ENCODE results near the gene VPS13D. TPM values are rescaled to one million over a fixed set of nuclear protein-coding genes. Genes with fewer than 3 reads are reported as not detected.

The VPS13D gene
- total and polyA plus RNA-seq, 4 donors: 10.2 to 68.3 (median 12.6) TPM

DNA sequence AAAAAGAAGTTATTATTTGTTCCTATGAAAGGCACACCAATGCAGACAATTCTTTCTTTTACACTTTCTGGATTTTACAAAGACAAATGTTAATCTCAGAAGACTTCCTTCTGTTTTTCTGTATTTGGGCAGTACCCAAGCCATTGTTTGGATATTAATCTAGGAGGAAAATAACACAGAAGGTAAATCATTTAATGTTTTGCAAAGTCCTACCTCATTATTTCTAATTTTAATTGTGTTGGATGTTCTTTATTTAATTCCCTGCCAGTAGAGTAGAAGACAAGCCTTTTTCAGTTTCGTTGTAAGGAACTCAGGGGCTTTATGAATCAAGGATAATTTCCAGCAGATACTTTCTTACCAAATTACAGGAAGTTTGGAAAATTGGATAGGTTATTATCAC lies 118.3 kb downstream of the VPS13D start:
- 89% methylated on average over 1 of the region's 1 CpG for WGBS
- Histone ChIP-seq H3K27ac (ENCODE audit: low read depth in 1 of 2, low read length in 2 of 2) (no peak overlapping the region), H3K4me1 (ENCODE audit: control insufficient read depth in 4 of 4, insufficient read depth in 4 of 4, low read length in 3 of 4) (peaks cover 2 to 24% (median 12%) of the 10 kb centered on the region in 4 donors), H3K9ac (ENCODE audit: low read depth in 1 of 2, low read length in 2 of 2) (no peak overlapping the region), H3K9me3 (ENCODE audit: control insufficient read depth in 4 of 4, low read length in 3 of 4) (no peaks in the 10 kb centered on the region), H3K36me3 (ENCODE audit: control insufficient read depth in 4 of 4, insufficient read depth in 3 of 4, low read depth in 1 of 4, low read length in 3 of 4) (peaks cover 5 to 27% (median 18%) of the 10 kb centered on the region in 4 donors), H3K27me3 (ENCODE audit: control insufficient read depth in 4 of 4, insufficient read depth in 4 of 4, low read length in 3 of 4) (no peaks in the 10 kb centered on the region), H3K4me3 (ENCODE audit: low read depth in 1 of 3, low read length in 3 of 3) (no peak overlapping the region)
- DNase-seq (ENCODE audit: low spot score): no peak
- TF ChIP-seq HNF4G (IDR thresholded peaks at IDR 0.05) (no peak), RAD21 (IDR thresholded peaks at IDR 0.05) (no peak), NR2F2 (IDR thresholded peaks at IDR 0.05) (no peak), SP1 (IDR thresholded peaks at IDR 0.05) (no peak), RXRA (IDR thresholded peaks at IDR 0.05) (no peak), TAF1 (conservative IDR thresholded peaks at IDR 0.05) (no peak), FOXA1 (IDR thresholded peaks at IDR 0.05) (no peak), FOXA2 (IDR thresholded peaks at IDR 0.05) (no peak), HNF4A (conservative IDR thresholded peaks at IDR 0.05) (no peak)
- TF ChIP-seq, protein P1, sequence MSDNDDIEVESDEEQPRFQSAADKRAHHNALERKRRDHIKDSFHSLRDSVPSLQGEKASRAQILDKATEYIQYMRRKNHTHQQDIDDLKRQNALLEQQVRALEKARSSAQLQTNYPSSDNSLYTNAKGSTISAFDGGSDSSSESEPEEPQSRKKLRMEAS (IDR thresholded peaks at IDR 0.05): no peak
- TF ChIP-seq, protein P2, sequence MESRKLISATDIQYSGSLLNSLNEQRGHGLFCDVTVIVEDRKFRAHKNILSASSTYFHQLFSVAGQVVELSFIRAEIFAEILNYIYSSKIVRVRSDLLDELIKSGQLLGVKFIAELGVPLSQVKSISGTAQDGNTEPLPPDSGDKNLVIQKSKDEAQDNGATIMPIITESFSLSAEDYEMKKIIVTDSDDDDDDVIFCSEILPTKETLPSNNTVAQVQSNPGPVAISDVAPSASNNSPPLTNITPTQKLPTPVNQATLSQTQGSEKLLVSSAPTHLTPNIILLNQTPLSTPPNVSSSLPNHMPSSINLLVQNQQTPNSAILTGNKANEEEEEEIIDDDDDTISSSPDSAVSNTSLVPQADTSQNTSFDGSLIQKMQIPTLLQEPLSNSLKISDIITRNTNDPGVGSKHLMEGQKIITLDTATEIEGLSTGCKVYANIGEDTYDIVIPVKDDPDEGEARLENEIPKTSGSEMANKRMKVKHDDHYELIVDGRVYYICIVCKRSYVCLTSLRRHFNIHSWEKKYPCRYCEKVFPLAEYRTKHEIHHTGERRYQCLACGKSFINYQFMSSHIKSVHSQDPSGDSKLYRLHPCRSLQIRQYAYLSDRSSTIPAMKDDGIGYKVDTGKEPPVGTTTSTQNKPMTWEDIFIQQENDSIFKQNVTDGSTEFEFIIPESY (IDR thresholded peaks at IDR 0.05): no peak
- TF ChIP-seq, protein P3, sequence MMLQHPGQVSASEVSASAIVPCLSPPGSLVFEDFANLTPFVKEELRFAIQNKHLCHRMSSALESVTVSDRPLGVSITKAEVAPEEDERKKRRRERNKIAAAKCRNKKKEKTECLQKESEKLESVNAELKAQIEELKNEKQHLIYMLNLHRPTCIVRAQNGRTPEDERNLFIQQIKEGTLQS (IDR thresholded peaks at IDR 0.05): no peak
- TF ChIP-seq, protein P4, sequence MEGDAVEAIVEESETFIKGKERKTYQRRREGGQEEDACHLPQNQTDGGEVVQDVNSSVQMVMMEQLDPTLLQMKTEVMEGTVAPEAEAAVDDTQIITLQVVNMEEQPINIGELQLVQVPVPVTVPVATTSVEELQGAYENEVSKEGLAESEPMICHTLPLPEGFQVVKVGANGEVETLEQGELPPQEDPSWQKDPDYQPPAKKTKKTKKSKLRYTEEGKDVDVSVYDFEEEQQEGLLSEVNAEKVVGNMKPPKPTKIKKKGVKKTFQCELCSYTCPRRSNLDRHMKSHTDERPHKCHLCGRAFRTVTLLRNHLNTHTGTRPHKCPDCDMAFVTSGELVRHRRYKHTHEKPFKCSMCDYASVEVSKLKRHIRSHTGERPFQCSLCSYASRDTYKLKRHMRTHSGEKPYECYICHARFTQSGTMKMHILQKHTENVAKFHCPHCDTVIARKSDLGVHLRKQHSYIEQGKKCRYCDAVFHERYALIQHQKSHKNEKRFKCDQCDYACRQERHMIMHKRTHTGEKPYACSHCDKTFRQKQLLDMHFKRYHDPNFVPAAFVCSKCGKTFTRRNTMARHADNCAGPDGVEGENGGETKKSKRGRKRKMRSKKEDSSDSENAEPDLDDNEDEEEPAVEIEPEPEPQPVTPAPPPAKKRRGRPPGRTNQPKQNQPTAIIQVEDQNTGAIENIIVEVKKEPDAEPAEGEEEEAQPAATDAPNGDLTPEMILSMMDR (IDR thresholded peaks at IDR 0.05; ENCODE audit: low read depth, low read length, missing input control): no peak

DNA sequence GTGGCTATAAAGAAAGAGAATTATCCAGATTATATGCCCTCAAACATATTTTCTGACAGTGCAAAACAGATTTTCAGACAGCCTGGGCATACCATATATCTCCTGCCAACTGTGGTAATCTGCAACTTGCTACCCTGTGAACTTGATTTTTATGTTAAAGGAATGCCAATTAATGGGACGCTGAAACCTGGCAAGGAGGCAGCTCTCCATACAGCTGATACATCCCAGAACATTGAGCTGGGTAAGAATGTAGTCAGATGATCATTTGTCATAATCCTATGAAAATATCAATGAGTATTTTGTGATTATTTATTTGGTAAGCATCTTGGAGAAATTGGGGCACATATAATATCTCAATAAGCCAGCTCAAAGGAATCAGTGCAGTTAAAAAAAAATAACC lies 124.2 kb downstream of the VPS13D start:
- peaks cover 6 to 26% (median 16%) of the 10 kb centered on the region in 4 donors for H3K36me3 ChIP-seq (ENCODE audit: control insufficient read depth in 4 of 4, insufficient read depth in 3 of 4, low read depth in 1 of 4, low read length in 3 of 4)
- WGBS: 96% methylated on average over 1 of the region's 1 CpG
- H3K4me1 ChIP-seq (ENCODE audit: control insufficient read depth in 4 of 4, insufficient read depth in 4 of 4, low read length in 3 of 4): peaks cover 2 to 29% (median 23%) of the 10 kb centered on the region in 4 donors
- no peak overlapping the region for H3K4me3 ChIP-seq (ENCODE audit: low read depth in 1 of 3, low read length in 3 of 3)
- H3K27ac ChIP-seq (ENCODE audit: low read depth in 1 of 2, low read length in 2 of 2): no peak overlapping the region
- DNase-seq (ENCODE audit: low spot score): no peak
- no peaks in the 10 kb centered on the region for H3K9me3 ChIP-seq (ENCODE audit: control insufficient read depth in 4 of 4, low read length in 3 of 4)
- TF ChIP-seq RAD21 (IDR thresholded peaks at IDR 0.05): no peak
- TF ChIP-seq, protein P5, sequence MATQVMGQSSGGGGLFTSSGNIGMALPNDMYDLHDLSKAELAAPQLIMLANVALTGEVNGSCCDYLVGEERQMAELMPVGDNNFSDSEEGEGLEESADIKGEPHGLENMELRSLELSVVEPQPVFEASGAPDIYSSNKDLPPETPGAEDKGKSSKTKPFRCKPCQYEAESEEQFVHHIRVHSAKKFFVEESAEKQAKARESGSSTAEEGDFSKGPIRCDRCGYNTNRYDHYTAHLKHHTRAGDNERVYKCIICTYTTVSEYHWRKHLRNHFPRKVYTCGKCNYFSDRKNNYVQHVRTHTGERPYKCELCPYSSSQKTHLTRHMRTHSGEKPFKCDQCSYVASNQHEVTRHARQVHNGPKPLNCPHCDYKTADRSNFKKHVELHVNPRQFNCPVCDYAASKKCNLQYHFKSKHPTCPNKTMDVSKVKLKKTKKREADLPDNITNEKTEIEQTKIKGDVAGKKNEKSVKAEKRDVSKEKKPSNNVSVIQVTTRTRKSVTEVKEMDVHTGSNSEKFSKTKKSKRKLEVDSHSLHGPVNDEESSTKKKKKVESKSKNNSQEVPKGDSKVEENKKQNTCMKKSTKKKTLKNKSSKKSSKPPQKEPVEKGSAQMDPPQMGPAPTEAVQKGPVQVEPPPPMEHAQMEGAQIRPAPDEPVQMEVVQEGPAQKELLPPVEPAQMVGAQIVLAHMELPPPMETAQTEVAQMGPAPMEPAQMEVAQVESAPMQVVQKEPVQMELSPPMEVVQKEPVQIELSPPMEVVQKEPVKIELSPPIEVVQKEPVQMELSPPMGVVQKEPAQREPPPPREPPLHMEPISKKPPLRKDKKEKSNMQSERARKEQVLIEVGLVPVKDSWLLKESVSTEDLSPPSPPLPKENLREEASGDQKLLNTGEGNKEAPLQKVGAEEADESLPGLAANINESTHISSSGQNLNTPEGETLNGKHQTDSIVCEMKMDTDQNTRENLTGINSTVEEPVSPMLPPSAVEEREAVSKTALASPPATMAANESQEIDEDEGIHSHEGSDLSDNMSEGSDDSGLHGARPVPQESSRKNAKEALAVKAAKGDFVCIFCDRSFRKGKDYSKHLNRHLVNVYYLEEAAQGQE (IDR thresholded peaks at IDR 0.05): no peak
- H3K27me3 ChIP-seq (ENCODE audit: control insufficient read depth in 4 of 4, insufficient read depth in 4 of 4, low read length in 3 of 4): no peaks in the 10 kb centered on the region
- no peak overlapping the region for H3K9ac ChIP-seq (ENCODE audit: low read depth in 1 of 2, low read length in 2 of 2)

Measured in liver (tissue), 9 donors.